B cell (primary cell): ENCODE data around the gene ODF4. TPM values are rescaled to one million over a fixed set of nuclear protein-coding genes. Genes with fewer than 3 reads are reported as not detected.

ENCODE experiments used
- ATAC-seq: fragments of 200-7000 bp; cut with Tn5 transposase; one replicate; pipeline ENCODE4 v1.10.0; 2021; ENCODE audit warnings: low read depth, mild to moderate bottlenecking, moderate number of reproducible peaks, moderate library complexity
- CTCF ChIA-PET: fragments of 350-600 bp; sonication (Branson Sonifier 250); formaldehyde crosslinking; loops from one replicate; lab custom pipeline; 2021; ENCODE audit warnings: antibody characterized with exemption, inconsistent platforms; lab: Charles Lee
- POLR2A ChIA-PET: fragments of 350-600 bp; sonication (Branson Sonifier 250); formaldehyde crosslinking; loops from one replicate; lab custom pipeline; 2021; ENCODE audit warnings: antibody characterized with exemption; lab: Charles Lee
- DNase-seq: peaks from one replicate; pipeline ENCODE4 v3.0.0; 2013
- H2AFZ ChIP-seq: 2 replicates; pipeline ENCODE4 v1.6.1; 2012; ENCODE audit warnings: mild to moderate bottlenecking, low read depth, low read length; ENCODE audit not compliant: insufficient read depth, poor library complexity, severe bottlenecking
- H3K27ac ChIP-seq, 2 donors: 1 replicate in 1 of 2; 2 replicates in 1 of 2; pipeline ENCODE4 v1.5.1; 2012 to 2013; ENCODE audit warnings: low read length in 2 of 2, mild to moderate bottlenecking in 2 of 2, moderate library complexity in 1 of 2
- H3K27me3 ChIP-seq, 4 experiments: fragments of 200-600 bp in 1 of 4; sonication (generic) in 1 of 4; replicated peaks in 1 of 4; 1 replicate in 2 of 4; 2 replicates in 2 of 4; pipeline versions ENCODE4 v1.6.1 to v1.7.0; 2013 to 2016; ENCODE audit warnings: low read length in 3 of 4, mild to moderate bottlenecking in 2 of 4, mixed read lengths in 1 of 4, moderate library complexity in 1 of 4; ENCODE audit not compliant: insufficient read depth in 4 of 4, control insufficient read depth in 3 of 4; ENCODE audit errors: control extremely low read depth in 1 of 4
- H3K36me3 ChIP-seq, 2 experiments: replicated peaks in 1 of 2; 1 replicate in 1 of 2; 2 replicates in 1 of 2; pipeline versions ENCODE4 v1.6.1 to v1.7.1; 2013; ENCODE audit warnings: low read length in 1 of 2; ENCODE audit not compliant: insufficient read depth in 2 of 2, control insufficient read depth in 1 of 2; ENCODE audit errors: control extremely low read depth in 1 of 2, extremely low read depth in 1 of 2
- H3K4me1 ChIP-seq, 2 donors: fragments of 200-600 bp in 1 of 2; sonication (generic) in 1 of 2; 1 replicate in 1 of 2; 2 replicates in 1 of 2; pipeline versions ENCODE4 v1.5.1 to v1.6.1; 2013 to 2017; ENCODE audit warnings: low read length in 2 of 2; ENCODE audit not compliant: control insufficient read depth in 2 of 2, insufficient read depth in 2 of 2
- H3K4me2 ChIP-seq: replicated peaks from 2 replicates; pipeline ENCODE3; 2012; ENCODE audit warnings: mild to moderate bottlenecking, low read depth, low read length; ENCODE audit not compliant: poor library complexity, severe bottlenecking
- H3K4me3 ChIP-seq, 5 experiments: fragments of 200-600 bp in 1 of 5; sonication (generic) in 1 of 5; 1 replicate in 3 of 5; 2 replicates in 2 of 5; pipeline versions ENCODE4 v1.5.1 to v1.7.0; 2011 to 2016; ENCODE audit warnings: low read length in 4 of 5, mild to moderate bottlenecking in 4 of 5, low read depth in 2 of 5, control low read depth in 1 of 5, moderate library complexity in 1 of 5; ENCODE audit not compliant: insufficient read depth in 1 of 5; ENCODE audit errors: control extremely low read depth in 1 of 5, extremely low read depth in 1 of 5
- H3K79me2 ChIP-seq: fragments of 200-600 bp; sonication (generic); one replicate; pipeline ENCODE4 v1.6.0; 2016; ENCODE audit warnings: low read length; ENCODE audit not compliant: control insufficient read depth, insufficient read depth
- H3K9ac ChIP-seq: fragments of 200-600 bp; sonication (generic); 2 replicates; pipeline ENCODE4 v1.6.1; 2017; ENCODE audit warnings: mild to moderate bottlenecking, low read length, moderate library complexity
- H3K9me3 ChIP-seq, 3 donors: one replicate each; pipeline versions ENCODE4 v1.6.1 to v1.7.1; 2013; ENCODE audit warnings: low read length in 2 of 3; ENCODE audit not compliant: control insufficient read depth in 2 of 3, insufficient read depth in 1 of 3; ENCODE audit errors: control extremely low read depth in 1 of 3
- H4K20me1 ChIP-seq: 2 replicates; pipeline ENCODE4 v1.6.0; 2012; ENCODE audit warnings: mild to moderate bottlenecking, low read length; ENCODE audit not compliant: insufficient read depth, control insufficient read depth, poor library complexity, severe bottlenecking
- H3K27ac Mint-ChIP-seq: one replicate; pipeline ENCODE4 v1.8.0; 2021; ENCODE audit warnings: mixed read lengths
- H3K27me3 Mint-ChIP-seq: one replicate; pipeline ENCODE4 v1.8.0; 2021; ENCODE audit warnings: mixed read lengths
- H3K4me1 Mint-ChIP-seq: one replicate; pipeline ENCODE4 v1.8.0; 2021; ENCODE audit warnings: mixed read lengths
- H3K4me3 Mint-ChIP-seq: one replicate; pipeline ENCODE4 v1.8.0; 2021; ENCODE audit warnings: mixed read lengths
- H3K9me3 Mint-ChIP-seq: one replicate; pipeline ENCODE4 v1.8.0; 2022; ENCODE audit warnings: mixed read lengths; ENCODE audit not compliant: insufficient read depth
- EZH2 ChIP-seq: IDR thresholded peaks from 2 replicates; pipeline ENCODE4 v1.6.1; 2012; ENCODE audit warnings: borderline replicate concordance, low read depth, mild to moderate bottlenecking, moderate library complexity, low read length; ENCODE audit not compliant: insufficient read depth, poor library complexity, severe bottlenecking
- WGBS: methylation state at CpG from one replicate; pipeline ENCODE4 v1.1.5; 2013; ENCODE audit warnings: missing lambda C conversion rate; ENCODE audit not compliant: insufficient coverage; 5-methylcytosine and 5-hydroxymethylcytosine counted together
- intact Hi-C: fragments of 100-400 bp; cut with micrococcal nuclease; formaldehyde crosslinking; loops from one replicate; pipeline ENCODE4 v1.10.0; 2022
- polyA plus RNA-seq: library from polyadenylated mRNA; depleted of rRNA; stranded (reverse); fragments of >200 nt; gene quantifications from 2 replicates; pipeline ENCODE4 v1.2.3, GENCODE V29; 2012
- total RNA-seq, 2 donors: library from RNA; stranded (reverse); fragments of 120-200 nt in 1 of 2; gene quantifications; 1 replicate in 1 of 2; 2 replicates in 1 of 2; pipeline versions ENCODE4 v1.2.3 to v1.2.4, GENCODE V29; 2013 to 2022
- TF ChIP-seq, protein P1 (sequence below): fragments of 200-600 bp; IDR thresholded peaks from one replicate; pipeline ENCODE4 v1.8.0; 2022; ENCODE audit warnings: antibody characterized with exemption, mild to moderate bottlenecking

The ODF4 gene
- total and polyA plus RNA-seq, 2 donors (not counting 1 experiment from before 2014, with no cell fraction given) = not detected

DNA sequence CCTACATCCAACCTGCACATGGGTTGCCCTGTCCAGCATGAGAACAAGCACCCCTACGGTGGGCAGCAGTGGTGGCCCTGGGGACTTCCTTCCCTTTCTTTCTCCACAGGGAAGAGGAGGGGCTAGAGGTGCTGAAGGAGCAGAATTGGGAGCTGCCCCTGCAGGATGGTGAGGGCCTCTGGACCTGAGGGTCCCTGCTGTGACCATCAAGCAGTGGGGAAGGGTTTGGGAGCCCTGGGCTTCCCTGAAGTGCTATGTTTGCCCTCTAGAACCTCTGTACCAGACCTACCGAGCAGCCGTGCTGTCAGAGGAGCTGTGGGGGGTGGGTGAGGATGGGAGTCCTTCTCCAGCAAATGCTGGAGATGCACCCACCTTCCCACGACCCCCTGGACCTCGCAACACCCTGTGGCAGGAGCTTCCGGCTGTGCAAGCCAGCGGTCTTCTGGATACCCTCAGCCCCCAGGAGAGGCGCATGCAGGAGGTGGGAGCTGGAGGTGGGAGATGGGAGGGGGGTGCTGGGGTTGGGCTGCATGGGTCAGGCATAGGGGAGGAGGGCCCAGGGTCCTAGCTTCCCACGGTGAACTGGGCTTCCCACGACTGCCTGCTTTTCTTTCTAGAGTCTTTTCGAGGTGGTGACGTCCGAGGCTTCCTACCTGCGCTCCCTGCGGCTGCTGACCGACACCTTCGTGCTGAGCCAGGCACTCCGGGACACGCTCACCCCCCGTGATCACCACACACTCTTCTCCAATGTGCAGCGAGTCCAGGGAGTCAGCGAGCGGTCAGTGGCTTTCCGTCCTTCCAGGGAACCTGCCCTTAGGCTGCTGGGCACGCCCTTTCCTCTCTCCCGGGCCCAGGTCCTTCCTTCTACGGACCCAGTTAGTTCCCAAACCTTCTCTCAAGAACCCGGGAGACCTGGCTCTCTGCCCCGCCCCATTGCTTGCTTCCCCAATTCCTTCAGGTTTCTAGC, 24.6 kb upstream of the ODF4 start:
- no peaks in the 10 kb centered on the region for H3K9me3 Mint-ChIP-seq
- Histone ChIP-seq H3K4me3 (no peak overlapping the region), H2AFZ (no peak overlapping the region), H3K4me1 (no peaks in the 10 kb centered on the region), H3K79me2 (no peaks in the 10 kb centered on the region), H3K9ac (no peak overlapping the region), H4K20me1 (no peaks in the 10 kb centered on the region), H3K27ac (no peak overlapping the region), H3K36me3 (no peaks in the 10 kb centered on the region), H3K4me2 (no peak overlapping the region), H3K27me3 (peaks cover 0 to 36% (median 4%) of the 10 kb centered on the region in 4 experiments), H3K9me3 (no peaks in the 10 kb centered on the region)
- H3K4me1 Mint-ChIP-seq = no peaks in the 10 kb centered on the region
- no peak overlapping the region for H3K4me3 Mint-ChIP-seq
- peaks cover 33% of the 10 kb centered on the region for H3K27me3 Mint-ChIP-seq
- ChIA-PET CTCF (no interaction called here), POLR2A (no interaction called here)
- no peak for ATAC-seq
- TF ChIP-seq, protein P1, sequence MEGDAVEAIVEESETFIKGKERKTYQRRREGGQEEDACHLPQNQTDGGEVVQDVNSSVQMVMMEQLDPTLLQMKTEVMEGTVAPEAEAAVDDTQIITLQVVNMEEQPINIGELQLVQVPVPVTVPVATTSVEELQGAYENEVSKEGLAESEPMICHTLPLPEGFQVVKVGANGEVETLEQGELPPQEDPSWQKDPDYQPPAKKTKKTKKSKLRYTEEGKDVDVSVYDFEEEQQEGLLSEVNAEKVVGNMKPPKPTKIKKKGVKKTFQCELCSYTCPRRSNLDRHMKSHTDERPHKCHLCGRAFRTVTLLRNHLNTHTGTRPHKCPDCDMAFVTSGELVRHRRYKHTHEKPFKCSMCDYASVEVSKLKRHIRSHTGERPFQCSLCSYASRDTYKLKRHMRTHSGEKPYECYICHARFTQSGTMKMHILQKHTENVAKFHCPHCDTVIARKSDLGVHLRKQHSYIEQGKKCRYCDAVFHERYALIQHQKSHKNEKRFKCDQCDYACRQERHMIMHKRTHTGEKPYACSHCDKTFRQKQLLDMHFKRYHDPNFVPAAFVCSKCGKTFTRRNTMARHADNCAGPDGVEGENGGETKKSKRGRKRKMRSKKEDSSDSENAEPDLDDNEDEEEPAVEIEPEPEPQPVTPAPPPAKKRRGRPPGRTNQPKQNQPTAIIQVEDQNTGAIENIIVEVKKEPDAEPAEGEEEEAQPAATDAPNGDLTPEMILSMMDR = no peak
- no peak for TF ChIP-seq EZH2
- 64% methylated on average over 27 of the region's 29 CpGs for WGBS
- DNase-seq = no peak
- H3K27ac Mint-ChIP-seq = no peak overlapping the region
- intact Hi-C loops = no loop called here

- Histone ChIP-seq H4K20me1 (no peaks in the 10 kb centered on the region), H3K27ac (no peak overlapping the region), H3K4me1 (no peaks in the 10 kb centered on the region), H3K27me3 (peaks cover 0 to 34% (median 4%) of the 10 kb centered on the region in 4 experiments), H3K9me3 (no peaks in the 10 kb centered on the region), H2AFZ (no peak overlapping the region), H3K79me2 (no peaks in the 10 kb centered on the region), H3K4me3 (no peak overlapping the region), H3K4me2 (no peak overlapping the region), H3K36me3 (no peaks in the 10 kb centered on the region), H3K9ac (no peak overlapping the region)
- H3K4me3 Mint-ChIP-seq = no peak overlapping the region
- TF ChIP-seq, protein P1 = no peak
- TF ChIP-seq EZH2 = no peak
- ChIA-PET CTCF (no interaction called here), POLR2A (no interaction called here)
- no peak overlapping the region for H3K27ac Mint-ChIP-seq
- no peak for DNase-seq
- intact Hi-C loops = no loop called here
- peaks cover 36% of the 10 kb centered on the region for H3K27me3 Mint-ChIP-seq
- WGBS = 93% methylated on average over 21 of the region's 26 CpGs
- no peaks in the 10 kb centered on the region for H3K4me1 Mint-ChIP-seq
- no peak for ATAC-seq
- no peaks in the 10 kb centered on the region for H3K9me3 Mint-ChIP-seq
Observed at GRCh38 chr17:8315764-8316217, 23.8 kb upstream of the ODF4 start.
